ENCODE data around the gene RYR1.
A peak's percentile ranks its signal among the peaks of the same experiment; 100 is the strongest.

RYR1 gene

GRCh38 chr19:38615007-38615581 is 181.6 kb downstream of the RYR1 start:
- TF ChIP-seq, protein P1, sequence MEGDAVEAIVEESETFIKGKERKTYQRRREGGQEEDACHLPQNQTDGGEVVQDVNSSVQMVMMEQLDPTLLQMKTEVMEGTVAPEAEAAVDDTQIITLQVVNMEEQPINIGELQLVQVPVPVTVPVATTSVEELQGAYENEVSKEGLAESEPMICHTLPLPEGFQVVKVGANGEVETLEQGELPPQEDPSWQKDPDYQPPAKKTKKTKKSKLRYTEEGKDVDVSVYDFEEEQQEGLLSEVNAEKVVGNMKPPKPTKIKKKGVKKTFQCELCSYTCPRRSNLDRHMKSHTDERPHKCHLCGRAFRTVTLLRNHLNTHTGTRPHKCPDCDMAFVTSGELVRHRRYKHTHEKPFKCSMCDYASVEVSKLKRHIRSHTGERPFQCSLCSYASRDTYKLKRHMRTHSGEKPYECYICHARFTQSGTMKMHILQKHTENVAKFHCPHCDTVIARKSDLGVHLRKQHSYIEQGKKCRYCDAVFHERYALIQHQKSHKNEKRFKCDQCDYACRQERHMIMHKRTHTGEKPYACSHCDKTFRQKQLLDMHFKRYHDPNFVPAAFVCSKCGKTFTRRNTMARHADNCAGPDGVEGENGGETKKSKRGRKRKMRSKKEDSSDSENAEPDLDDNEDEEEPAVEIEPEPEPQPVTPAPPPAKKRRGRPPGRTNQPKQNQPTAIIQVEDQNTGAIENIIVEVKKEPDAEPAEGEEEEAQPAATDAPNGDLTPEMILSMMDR (IDR thresholded peaks at IDR 0.05; ENCODE audit: low read depth, low read length) = no peak
- DNase-seq (ENCODE audit: extremely low read depth, low read depth) = no peak

GRCh38 chr19:38616265-38616664 is 182.8 kb downstream of the RYR1 start:
- DNase-seq (ENCODE audit: extremely low read depth, low read depth) = no peak

DNA sequence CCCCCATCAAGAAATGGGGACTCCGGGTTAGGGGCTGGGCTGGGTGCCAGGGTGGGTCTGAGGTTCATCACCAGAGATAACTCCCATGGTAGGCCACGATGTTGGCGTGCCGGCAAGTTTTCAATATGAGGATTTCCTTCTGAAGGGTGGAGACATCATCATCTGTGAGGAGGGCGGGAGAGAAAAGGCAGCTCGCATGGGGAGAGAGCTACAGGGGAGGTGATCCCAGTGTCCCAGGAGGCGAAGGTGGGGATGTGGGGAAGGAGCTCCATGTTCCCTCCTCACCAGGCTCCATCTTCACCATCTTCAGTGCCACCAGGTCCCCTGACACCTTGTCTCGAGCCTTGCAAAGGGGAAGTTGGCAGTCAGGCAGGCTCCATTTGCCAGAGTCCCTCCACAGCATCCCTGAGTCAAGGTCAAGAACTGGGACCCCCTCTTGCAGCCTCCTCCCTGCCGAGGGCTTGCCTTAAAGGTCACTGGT is 183.8 kb downstream of the RYR1 start:
- DNase-seq (ENCODE audit: extremely low read depth, low read depth) = no peak

More at GRCh38 chr19:38616265-38616664, 182.8 kb downstream of the RYR1 start:
- TF ChIP-seq, protein P1 (IDR thresholded peaks at IDR 0.05; ENCODE audit: low read depth, low read length) = no peak

GRCh38 chr19:38617764-38618589 is 184.5 kb downstream of the RYR1 start, which contains the start of gene MAP4K1:
Gene MAP4K1 (minus strand): TSS chr19:38617953. CDS start chr19:38617895, 58 bp downstream.
- no peak for DNase-seq (ENCODE audit: extremely low read depth, low read depth)
- TF ChIP-seq, protein P1 (IDR thresholded peaks at IDR 0.05; ENCODE audit: low read depth, low read length) = no peak

More for the DNA sequence above, 183.8 kb downstream of the RYR1 start:
- TF ChIP-seq, protein P1 (IDR thresholded peaks at IDR 0.05; ENCODE audit: low read depth, low read length) = no peak

GRCh38 chr19:38618590-38619360 is 185.3 kb downstream of the RYR1 start, which contains the start of gene EIF3K:
Gene EIF3K (plus strand): TSS chr19:38619188. CDS start chr19:38619269, 81 bp downstream.
- peak; percentile 96 for DNase-seq (ENCODE audit: extremely low read depth, low read depth)
- TF ChIP-seq, protein P1 (IDR thresholded peaks at IDR 0.05; ENCODE audit: low read depth, low read length) = no peak

GRCh38 chr19:38619361-38620174 is 186.1 kb downstream of the RYR1 start:
- no peak for DNase-seq (ENCODE audit: extremely low read depth, low read depth)
- TF ChIP-seq, protein P1 (IDR thresholded peaks at IDR 0.05; ENCODE audit: low read depth, low read length) = no peak
